K562 (cell line): ENCODE measurements around the gene RFPL1. TPM values are rescaled to one million over a fixed set of nuclear protein-coding genes. Genes with fewer than 3 reads are reported as not detected.

Source experiments
- ATAC-seq: fragments of 200-7000 bp; cut with Tn5 transposase; 3 replicates; pipeline ENCODE4 v1.9.1; 2020; ENCODE audit warnings: moderate library complexity
- BruUV-seq: library from RNA; stranded (reverse); fragments of 400-500 nt; replicated peaks from 2 replicates; lab custom pipeline; 2021; lab: Mats Ljungman, UMichigan
- CTCF ChIA-PET: fragments of 300-600 bp; formaldehyde crosslinking; extraction: SDS; loops from one replicate; lab custom pipeline; 2021; ENCODE audit warnings: low intra/inter-chr PET ratio; lab: Yijun Ruan, JAX
- POLR2A ChIA-PET: fragments of 300-600, 350-650 bp; sonication (Branson Sonifier 250); formaldehyde crosslinking; extraction: SDS; loops from one replicate; lab custom pipeline; 2021; ENCODE audit warnings: antibody characterized with exemption, inconsistent platforms; lab: Yijun Ruan, JAX
- DNase-seq, 4 experiments: peaks; one replicate each; pipeline versions ENCODE4 v3.0.0 to v3.0.0-alpha.2; 2011 to 2018; ENCODE audit warnings: low spot score in 3 of 4, mixed read lengths in 3 of 4; ENCODE audit errors: extremely low read depth in 1 of 4
- FAIRE-seq: peaks from 2 replicates; lab custom pipeline; 2011; peaks lifted over from hg19 to GRCh38; lab: Jason Lieb, UNC
- H2AFZ ChIP-seq: 2 replicates; pipeline ENCODE4 v1.6.0; 2011; ENCODE audit warnings: low read depth, low read length, control low read depth, inconsistent platforms
- H3K27ac ChIP-seq: fragments of 200-600 bp; 3 replicates; pipeline ENCODE4 v1.8.0; 2011; ENCODE audit warnings: low read depth, mild to moderate bottlenecking, control low read depth, inconsistent platforms, low read length, moderate library complexity, mixed read lengths; ENCODE audit errors: extremely low read depth
- H3K27me3 ChIP-seq, 2 experiments: fragments of 300-600 bp in 1 of 2; 2 replicates in 1 of 2; 3 replicates in 1 of 2; pipeline versions ENCODE4 v1.6.0 to v1.8.0; 2011; ENCODE audit warnings: inconsistent platforms in 2 of 2, low read length in 2 of 2, mild to moderate bottlenecking in 1 of 2, mixed read lengths in 1 of 2, moderate library complexity in 1 of 2; ENCODE audit not compliant: control insufficient read depth in 2 of 2, insufficient read depth in 2 of 2
- H3K36me3 ChIP-seq: fragments of 300-600 bp; 3 replicates; pipeline ENCODE4 v1.8.0; 2011; ENCODE audit warnings: mild to moderate bottlenecking, low read length, inconsistent platforms; ENCODE audit not compliant: control insufficient read depth, insufficient read depth
- H3K4me1 ChIP-seq, 2 experiments: fragments of 200-600 bp in 1 of 2; replicated peaks in 1 of 2; 2 replicates in 1 of 2; 3 replicates in 1 of 2; pipeline versions ENCODE4 v1.5.1 to v1.8.0; 2011; ENCODE audit warnings: inconsistent platforms in 2 of 2, low read length in 2 of 2, mild to moderate bottlenecking in 1 of 2, mixed read lengths in 1 of 2, moderate library complexity in 1 of 2; ENCODE audit not compliant: control insufficient read depth in 2 of 2, insufficient read depth in 2 of 2
- H3K4me2 ChIP-seq: 2 replicates; pipeline ENCODE4 v1.6.1; 2011; ENCODE audit warnings: low read length, control low read depth, inconsistent platforms, mixed read lengths; ENCODE audit not compliant: insufficient read depth
- H3K4me3 ChIP-seq: fragments of 200-600 bp; sonication (generic), shearing (Covaris generic); 2 replicates; pipeline ENCODE4 v1.5.1; 2016; ENCODE audit warnings: control low read depth, inconsistent platforms
- H3K79me2 ChIP-seq: fragments of 200-600 bp; 3 replicates; pipeline ENCODE4 v1.8.0; 2011; ENCODE audit warnings: low read length, inconsistent platforms; ENCODE audit not compliant: control insufficient read depth, insufficient read depth
- H3K9ac ChIP-seq, 2 experiments: 2 replicates each; pipeline versions ENCODE4 v1.6.0 to v1.6.1; 2011; ENCODE audit warnings: low read depth in 2 of 2, low read length in 2 of 2, control low read depth in 1 of 2, inconsistent platforms in 1 of 2, mild to moderate bottlenecking in 1 of 2, mixed read lengths in 1 of 2; ENCODE audit not compliant: insufficient read depth in 1 of 2
- H3K9me1 ChIP-seq: one replicate; pipeline ENCODE4 v1.6.0; 2011; ENCODE audit warnings: inconsistent platforms, mild to moderate bottlenecking, low read length, moderate library complexity; ENCODE audit not compliant: control insufficient read depth, insufficient read depth
- H3K9me3 ChIP-seq: replicated peaks from 2 replicates; pipeline ENCODE4 v1.5.1; 2011; ENCODE audit warnings: low read depth, low read length, inconsistent platforms; ENCODE audit not compliant: control insufficient read depth, insufficient read depth
- H4K20me1 ChIP-seq: replicated peaks from 2 replicates; pipeline ENCODE4 v1.6.1; 2011; ENCODE audit warnings: low read length, inconsistent platforms, mixed read lengths; ENCODE audit not compliant: control insufficient read depth, insufficient read depth
- BHLHE40 ChIP-seq: IDR thresholded peaks from 2 replicates; pipeline ENCODE4 v1.6.1; 2011; ENCODE audit warnings: low read length, improper control_type of control experiment
- FOXA1 ChIP-seq: fragments of 450-650 bp; IDR thresholded peaks from 2 replicates; pipeline ENCODE4 v1.6.1; 2016; ENCODE audit warnings: mild to moderate bottlenecking, borderline replicate concordance
- TAF9B ChIP-seq: fragments of 450-650 bp; IDR thresholded peaks from 2 replicates; pipeline ENCODE4 v1.6.1; 2018; ENCODE audit warnings: mild to moderate bottlenecking; ENCODE audit not compliant: partially characterized antibody
- ZSCAN29 ChIP-seq: fragments of 450-650 bp; IDR thresholded peaks from 2 replicates; pipeline ENCODE4 v1.6.1; 2017
- WGBS: fragments of 100-300 bp; shearing (Covaris generic); methylation state at CpG from one replicate; pipeline ENCODE4 v1.1.6; 2016; ENCODE audit warnings: low coverage, mixed read lengths; ENCODE audit not compliant: insufficient coverage; ENCODE audit errors: missing lambda C conversion rate; 5-methylcytosine and 5-hydroxymethylcytosine counted together
- in situ Hi-C: fragments of 300-500 bp; cut with MboI; formaldehyde crosslinking; loops from 4 replicates; pipeline ENCODE4 v1.15.0; 2018; ENCODE audit warnings: inconsistent platforms, mixed read lengths
- intact Hi-C: fragments of 100-400 bp; cut with micrococcal nuclease; formaldehyde crosslinking; loops from 2 replicates; pipeline ENCODE4 v1.14.2; 2022
- polyA plus RNA-seq, 8 experiments: library from polyadenylated mRNA; depleted of rRNA in 4 of 8; stranded (reverse) in 5 of 8; unstranded in 3 of 8; fragments of >200 nt; fragmentation: Nextera tagmentation in 2 of 8; fragmentation: Illumina TruSeq in 1 of 8; extraction: Ambion mirVana in 2 of 8; extraction: Trizol in 1 of 8; gene quantifications; 2 replicates each; pipeline versions ENCODE4 v1.2.1 to v1.2.3, GENCODE V29; 2011 to 2014; ENCODE audit warnings: inconsistent platforms in 1 of 8, missing spikeins in 1 of 8
- total RNA-seq, 7 experiments: library from RNA; depleted of rRNA in 6 of 7; stranded (reverse); fragments of >200 nt in 6 of 7; fragmentation: Illumina TruSeq in 2 of 7; extraction: Trizol in 2 of 7; gene quantifications; 2 replicates each; pipeline versions ENCODE4 v1.2.1 to v1.2.3, GENCODE V29; 2011 to 2021; ENCODE audit warnings: low replicate concordance in 1 of 7
- TF ChIP-seq, protein P1 (sequence below): fragments of 200-600 bp; sonication (generic); IDR thresholded peaks from one replicate; pipeline ENCODE4 v1.6.1; 2012; ENCODE audit warnings: mild to moderate bottlenecking, low read depth, low read length, inconsistent platforms
- TF ChIP-seq, protein P2 (sequence below): sonication (generic); formaldehyde crosslinking; IDR thresholded peaks from 2 replicates; pipeline ENCODE4 v1.8.0; 2022; ENCODE audit warnings: mild to moderate bottlenecking, low read depth, missing genetic modification reagents

Gene RFPL1
- total and polyA plus RNA-seq, 9 of the 15 experiments (the other 6 are each of a cell fraction or from before 2014, with no cell fraction given), result not detected

DNA sequence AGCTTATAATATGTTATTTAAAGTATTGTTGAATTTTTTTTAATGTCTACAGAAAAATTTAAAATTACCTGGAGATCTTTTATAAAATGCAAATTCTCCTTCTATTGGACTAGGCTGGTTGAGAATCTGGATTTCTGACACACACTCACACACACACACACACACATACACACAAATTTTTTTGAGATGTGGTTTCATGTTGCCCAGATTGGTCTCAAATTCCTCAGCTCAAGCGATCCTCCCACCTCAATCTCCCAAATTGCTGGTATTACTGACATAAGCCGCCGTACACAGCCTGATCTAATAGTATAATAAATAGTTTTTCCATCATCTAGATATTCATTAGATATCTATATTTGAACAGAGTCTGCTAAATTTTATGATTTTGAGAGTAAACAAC, 4.5 kb upstream of the RFPL1 start:
- WGBS, result 23% methylated on average over 3 of the region's 3 CpGs
- no TSS peak for BruUV-seq
- CTCF ChIA-PET, result no interaction called here
- FAIRE-seq (no peak), DNase-seq (no peak), ATAC-seq (no peak)
- Histone ChIP-seq H3K27ac (no peak overlapping the region), H3K27me3 (peaks cover 5% of the 10 kb centered on the region in 2 experiments; a peak in 2 of 5 replicates), H3K79me2 (no peaks in the 10 kb centered on the region), H4K20me1 (no peaks in the 10 kb centered on the region), H3K9me3 (no peaks in the 10 kb centered on the region), H3K9ac (no peak overlapping the region), H3K4me2 (no peak overlapping the region), H3K9me1 (no peaks in the 10 kb centered on the region), H3K36me3 (no peaks in the 10 kb centered on the region), H3K4me1 (no peaks in the 10 kb centered on the region), H2AFZ (no peak overlapping the region), H3K4me3 (no peak overlapping the region)
- POLR2A ChIA-PET, result interaction anchor here (0.6 to 0.7 kb wide), 2 partner anchors 36 to 353 kb away, joined by 3 to 4 read pairs; no protein-coding TSS in a partner anchor
- in situ Hi-C loops (no loop called here), intact Hi-C loops (no loop called here)
- TF ChIP-seq TAF9B (no peak), BHLHE40 (no peak), FOXA1 (no peak), ZSCAN29 (no peak)
- TF ChIP-seq, protein P1, sequence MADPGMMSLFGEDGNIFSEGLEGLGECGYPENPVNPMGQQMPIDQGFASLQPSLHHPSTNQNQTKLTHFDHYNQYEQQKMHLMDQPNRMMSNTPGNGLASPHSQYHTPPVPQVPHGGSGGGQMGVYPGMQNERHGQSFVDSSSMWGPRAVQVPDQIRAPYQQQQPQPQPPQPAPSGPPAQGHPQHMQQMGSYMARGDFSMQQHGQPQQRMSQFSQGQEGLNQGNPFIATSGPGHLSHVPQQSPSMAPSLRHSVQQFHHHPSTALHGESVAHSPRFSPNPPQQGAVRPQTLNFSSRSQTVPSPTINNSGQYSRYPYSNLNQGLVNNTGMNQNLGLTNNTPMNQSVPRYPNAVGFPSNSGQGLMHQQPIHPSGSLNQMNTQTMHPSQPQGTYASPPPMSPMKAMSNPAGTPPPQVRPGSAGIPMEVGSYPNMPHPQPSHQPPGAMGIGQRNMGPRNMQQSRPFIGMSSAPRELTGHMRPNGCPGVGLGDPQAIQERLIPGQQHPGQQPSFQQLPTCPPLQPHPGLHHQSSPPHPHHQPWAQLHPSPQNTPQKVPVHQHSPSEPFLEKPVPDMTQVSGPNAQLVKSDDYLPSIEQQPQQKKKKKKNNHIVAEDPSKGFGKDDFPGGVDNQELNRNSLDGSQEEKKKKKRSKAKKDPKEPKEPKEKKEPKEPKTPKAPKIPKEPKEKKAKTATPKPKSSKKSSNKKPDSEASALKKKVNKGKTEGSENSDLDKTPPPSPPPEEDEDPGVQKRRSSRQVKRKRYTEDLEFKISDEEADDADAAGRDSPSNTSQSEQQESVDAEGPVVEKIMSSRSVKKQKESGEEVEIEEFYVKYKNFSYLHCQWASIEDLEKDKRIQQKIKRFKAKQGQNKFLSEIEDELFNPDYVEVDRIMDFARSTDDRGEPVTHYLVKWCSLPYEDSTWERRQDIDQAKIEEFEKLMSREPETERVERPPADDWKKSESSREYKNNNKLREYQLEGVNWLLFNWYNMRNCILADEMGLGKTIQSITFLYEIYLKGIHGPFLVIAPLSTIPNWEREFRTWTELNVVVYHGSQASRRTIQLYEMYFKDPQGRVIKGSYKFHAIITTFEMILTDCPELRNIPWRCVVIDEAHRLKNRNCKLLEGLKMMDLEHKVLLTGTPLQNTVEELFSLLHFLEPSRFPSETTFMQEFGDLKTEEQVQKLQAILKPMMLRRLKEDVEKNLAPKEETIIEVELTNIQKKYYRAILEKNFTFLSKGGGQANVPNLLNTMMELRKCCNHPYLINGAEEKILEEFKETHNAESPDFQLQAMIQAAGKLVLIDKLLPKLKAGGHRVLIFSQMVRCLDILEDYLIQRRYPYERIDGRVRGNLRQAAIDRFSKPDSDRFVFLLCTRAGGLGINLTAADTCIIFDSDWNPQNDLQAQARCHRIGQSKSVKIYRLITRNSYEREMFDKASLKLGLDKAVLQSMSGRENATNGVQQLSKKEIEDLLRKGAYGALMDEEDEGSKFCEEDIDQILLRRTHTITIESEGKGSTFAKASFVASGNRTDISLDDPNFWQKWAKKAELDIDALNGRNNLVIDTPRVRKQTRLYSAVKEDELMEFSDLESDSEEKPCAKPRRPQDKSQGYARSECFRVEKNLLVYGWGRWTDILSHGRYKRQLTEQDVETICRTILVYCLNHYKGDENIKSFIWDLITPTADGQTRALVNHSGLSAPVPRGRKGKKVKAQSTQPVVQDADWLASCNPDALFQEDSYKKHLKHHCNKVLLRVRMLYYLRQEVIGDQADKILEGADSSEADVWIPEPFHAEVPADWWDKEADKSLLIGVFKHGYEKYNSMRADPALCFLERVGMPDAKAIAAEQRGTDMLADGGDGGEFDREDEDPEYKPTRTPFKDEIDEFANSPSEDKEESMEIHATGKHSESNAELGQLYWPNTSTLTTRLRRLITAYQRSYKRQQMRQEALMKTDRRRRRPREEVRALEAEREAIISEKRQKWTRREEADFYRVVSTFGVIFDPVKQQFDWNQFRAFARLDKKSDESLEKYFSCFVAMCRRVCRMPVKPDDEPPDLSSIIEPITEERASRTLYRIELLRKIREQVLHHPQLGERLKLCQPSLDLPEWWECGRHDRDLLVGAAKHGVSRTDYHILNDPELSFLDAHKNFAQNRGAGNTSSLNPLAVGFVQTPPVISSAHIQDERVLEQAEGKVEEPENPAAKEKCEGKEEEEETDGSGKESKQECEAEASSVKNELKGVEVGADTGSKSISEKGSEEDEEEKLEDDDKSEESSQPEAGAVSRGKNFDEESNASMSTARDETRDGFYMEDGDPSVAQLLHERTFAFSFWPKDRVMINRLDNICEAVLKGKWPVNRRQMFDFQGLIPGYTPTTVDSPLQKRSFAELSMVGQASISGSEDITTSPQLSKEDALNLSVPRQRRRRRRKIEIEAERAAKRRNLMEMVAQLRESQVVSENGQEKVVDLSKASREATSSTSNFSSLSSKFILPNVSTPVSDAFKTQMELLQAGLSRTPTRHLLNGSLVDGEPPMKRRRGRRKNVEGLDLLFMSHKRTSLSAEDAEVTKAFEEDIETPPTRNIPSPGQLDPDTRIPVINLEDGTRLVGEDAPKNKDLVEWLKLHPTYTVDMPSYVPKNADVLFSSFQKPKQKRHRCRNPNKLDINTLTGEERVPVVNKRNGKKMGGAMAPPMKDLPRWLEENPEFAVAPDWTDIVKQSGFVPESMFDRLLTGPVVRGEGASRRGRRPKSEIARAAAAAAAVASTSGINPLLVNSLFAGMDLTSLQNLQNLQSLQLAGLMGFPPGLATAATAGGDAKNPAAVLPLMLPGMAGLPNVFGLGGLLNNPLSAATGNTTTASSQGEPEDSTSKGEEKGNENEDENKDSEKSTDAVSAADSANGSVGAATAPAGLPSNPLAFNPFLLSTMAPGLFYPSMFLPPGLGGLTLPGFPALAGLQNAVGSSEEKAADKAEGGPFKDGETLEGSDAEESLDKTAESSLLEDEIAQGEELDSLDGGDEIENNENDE, result no peak
- TF ChIP-seq, protein P2, sequence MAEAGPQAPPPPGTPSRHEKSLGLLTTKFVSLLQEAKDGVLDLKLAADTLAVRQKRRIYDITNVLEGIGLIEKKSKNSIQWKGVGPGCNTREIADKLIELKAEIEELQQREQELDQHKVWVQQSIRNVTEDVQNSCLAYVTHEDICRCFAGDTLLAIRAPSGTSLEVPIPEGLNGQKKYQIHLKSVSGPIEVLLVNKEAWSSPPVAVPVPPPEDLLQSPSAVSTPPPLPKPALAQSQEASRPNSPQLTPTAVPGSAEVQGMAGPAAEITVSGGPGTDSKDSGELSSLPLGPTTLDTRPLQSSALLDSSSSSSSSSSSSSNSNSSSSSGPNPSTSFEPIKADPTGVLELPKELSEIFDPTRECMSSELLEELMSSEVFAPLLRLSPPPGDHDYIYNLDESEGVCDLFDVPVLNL (CRISPR knock-in tag), result no peak
